GM18858 (cell line): ENCODE measurements around the gene GNB1L.

Experiments
- ATAC-seq: cut with Tn5 transposase; IDR thresholded peaks from one replicate; pipeline ENCODE4 v1.9.1; 2021; ENCODE audit not compliant: unreplicated experiment

GNB1L gene

DNA sequence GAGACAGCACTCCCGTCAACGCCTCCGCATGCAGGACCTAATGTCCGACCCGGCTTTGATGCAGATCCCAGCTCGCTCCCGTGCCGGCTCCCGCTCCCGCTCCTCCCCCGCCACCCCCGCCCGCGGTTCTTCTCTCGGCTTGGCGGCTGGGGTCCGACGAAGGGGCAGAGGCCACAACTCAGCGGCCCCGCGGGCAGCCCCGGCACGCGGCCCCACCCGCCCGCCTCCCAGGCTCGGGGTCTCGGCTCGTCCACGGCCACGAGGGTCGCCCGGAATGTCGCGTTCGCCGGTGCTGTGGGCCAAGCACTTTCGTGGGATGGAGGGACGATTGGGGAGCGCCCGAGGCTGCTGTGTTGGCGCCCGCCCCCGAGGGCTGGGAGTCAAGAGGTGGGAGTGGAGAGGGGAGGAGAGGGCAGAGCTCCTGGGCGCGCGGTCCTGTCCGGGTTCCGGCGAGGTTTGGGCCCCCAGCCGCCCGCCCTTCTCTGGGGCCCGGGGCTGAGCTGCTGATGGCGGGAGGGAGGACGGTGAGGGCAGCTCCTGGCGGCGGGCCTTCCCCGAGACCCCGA lies 99.4 kb downstream of the GNB1L start:
- ATAC-seq: no peak

- ATAC-seq: no peak
Measured at GRCh38 chr22:19754701-19755144, 100.0 kb downstream of the GNB1L start.

- ATAC-seq: no peak
Measured at GRCh38 chr22:19753996-19754700, 100.5 kb downstream of the GNB1L start.

- no peak for ATAC-seq
Measured at GRCh38 chr22:19753090-19753842, 101.4 kb downstream of the GNB1L start.

- ATAC-seq: no peak
Measured at GRCh38 chr22:19751497-19752245, 103.0 kb downstream of the GNB1L start.

GRCh38 chr22:19750507-19751490 lies 103.9 kb downstream of the GNB1L start:
- ATAC-seq: no peak

DNA sequence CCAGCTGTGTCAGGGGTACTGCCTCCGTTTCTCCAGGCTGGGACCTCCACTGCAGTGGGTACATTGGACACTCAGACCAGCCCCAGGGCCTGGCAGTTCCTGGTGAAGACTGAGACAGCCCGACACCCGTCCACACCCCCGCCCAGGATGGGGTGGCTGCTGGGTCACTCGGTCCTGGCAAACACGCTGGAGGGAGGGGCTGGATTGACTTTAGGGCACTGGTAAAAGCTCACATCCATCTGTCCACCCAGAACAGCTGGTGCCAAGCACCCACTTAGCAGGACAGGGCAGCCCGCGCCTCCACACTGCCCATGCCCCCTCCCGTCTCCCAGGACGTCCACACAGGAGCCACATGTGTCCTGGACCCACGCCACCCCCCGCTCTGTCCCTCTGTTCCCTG lies 104.8 kb downstream of the GNB1L start:
- ATAC-seq: no peak

GRCh38 chr22:19748991-19749664 lies 105.5 kb downstream of the GNB1L start:
- no peak for ATAC-seq

DNA sequence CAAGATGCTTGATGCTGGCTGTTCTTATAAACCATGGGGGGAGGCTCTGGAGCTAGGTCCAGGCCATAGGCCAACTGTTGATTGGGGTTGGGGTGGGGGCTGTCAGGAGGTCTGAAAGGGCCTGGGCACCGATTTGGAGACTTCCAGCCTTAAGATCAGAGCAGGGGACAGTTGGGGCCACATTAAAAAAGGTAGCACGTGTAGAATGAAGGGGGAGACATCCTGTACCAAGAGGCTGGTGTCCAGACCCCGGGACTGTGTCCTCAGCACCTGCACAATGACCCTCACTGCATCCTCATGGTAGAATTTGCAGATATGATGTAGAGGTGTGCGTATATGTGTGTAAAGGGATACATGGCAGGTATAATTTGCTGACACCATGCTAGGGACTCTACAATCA lies 106.5 kb downstream of the GNB1L start:
- no peak for ATAC-seq

GRCh38 chr22:19747551-19747950 lies 107.1 kb downstream of the GNB1L start:
- ATAC-seq: no peak

DNA sequence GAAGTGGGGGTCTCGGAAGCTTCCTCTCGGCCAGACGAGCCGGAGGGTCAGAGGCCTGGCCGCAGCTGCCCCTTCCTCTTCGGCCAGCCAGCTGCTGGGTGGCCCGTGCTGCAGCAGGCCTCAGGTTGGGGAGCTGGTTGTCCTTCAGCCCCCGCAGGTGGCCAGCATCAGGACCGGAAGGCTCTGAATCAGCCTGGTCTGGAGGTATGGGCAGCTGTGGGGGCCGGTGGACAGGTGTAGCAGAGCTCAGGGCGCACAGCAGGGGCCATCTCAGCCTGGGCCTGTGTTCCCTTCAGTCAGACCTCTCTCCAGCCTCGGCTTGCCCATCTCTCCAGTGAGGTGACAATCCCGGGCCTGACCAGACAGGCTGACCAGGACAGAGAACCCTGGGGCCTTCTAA lies 107.9 kb downstream of the GNB1L start:
- ATAC-seq: no peak

DNA sequence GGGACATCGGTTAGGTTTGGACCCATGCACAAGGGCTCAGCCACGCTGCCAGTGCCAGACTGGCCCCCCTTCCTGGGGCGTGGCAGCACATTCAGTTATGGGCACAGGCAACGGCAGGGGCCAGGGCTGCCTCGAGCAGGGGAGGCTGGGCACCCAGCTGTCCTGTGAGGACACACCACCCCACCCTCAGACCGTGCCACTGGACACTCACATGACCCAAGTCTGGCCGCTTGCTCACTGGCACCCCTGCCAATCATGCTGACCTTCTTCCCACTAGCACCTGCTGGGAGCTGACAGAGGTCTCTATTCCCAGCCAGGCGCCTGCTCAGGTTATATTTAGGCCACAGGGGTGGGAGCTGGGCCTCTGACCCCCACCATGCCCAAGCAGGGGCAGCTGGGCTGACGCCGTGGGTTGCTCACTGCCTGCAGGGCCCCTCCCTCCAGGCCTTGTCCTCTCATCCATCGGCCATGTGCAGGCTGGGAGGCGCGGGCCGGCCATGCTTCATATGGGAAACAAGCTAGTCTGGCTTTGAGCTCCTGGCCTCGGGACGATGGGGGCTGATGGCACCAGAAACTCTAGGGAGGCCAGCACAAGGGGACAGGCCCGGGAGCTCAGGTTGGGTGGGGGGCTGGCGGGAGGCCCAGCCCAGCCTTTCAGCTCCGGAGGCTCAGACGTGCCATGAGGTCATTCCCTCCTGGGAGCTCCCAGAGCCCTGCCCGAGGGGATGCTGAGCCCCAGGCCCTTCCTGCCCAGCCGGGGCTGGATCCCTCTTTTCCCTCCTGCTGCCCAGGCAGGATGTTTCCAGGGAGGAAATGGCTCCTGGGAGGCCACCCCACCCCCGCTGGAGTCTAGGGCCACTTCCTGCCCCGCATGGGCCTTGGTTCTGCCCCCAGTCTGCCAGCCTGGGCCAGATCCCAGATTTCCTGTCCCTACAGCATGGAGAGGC lies 109.2 kb downstream of the GNB1L start:
- no peak for ATAC-seq

- ATAC-seq: no peak
Measured at GRCh38 chr22:19744350-19745006, 110.2 kb downstream of the GNB1L start.

- ATAC-seq: no peak
Measured at GRCh38 chr22:19743651-19744050, 111.0 kb downstream of the GNB1L start.

- no peak for ATAC-seq
Measured at GRCh38 chr22:19743081-19743480, 111.6 kb downstream of the GNB1L start.

- no peak for ATAC-seq
Measured at GRCh38 chr22:19742160-19743066, 112.3 kb downstream of the GNB1L start.

GRCh38 chr22:19741053-19741452 lies 113.6 kb downstream of the GNB1L start:
- ATAC-seq: no peak
